ENCODE measurements around the gene FBXW5.

- TF ChIP-seq ZNF138 (CRISPR knock-in tag; conservative IDR thresholded peaks at IDR 0.05) (no peak), SMAD4 (CRISPR knock-in tag; IDR thresholded peaks at IDR 0.05) (no peak), ZNF317 (CRISPR knock-in tag; IDR thresholded peaks at IDR 0.05; ENCODE audit: borderline replicate concordance, low read depth) (no peak)
Measured at GRCh38 chr9:136990242-136990911, 45.8 kb upstream of the FBXW5 start.

All from WTC11 (cell line).